Occipital lobe (tissue), 2 donors: ENCODE data around the gene SLC30A3. TPM values are rescaled to one million over a fixed set of nuclear protein-coding genes. Genes with fewer than 3 reads are reported as not detected.

Experiments
- DNase-seq: peaks from one replicate; lab custom pipeline; 2025; lab: John Stamatoyannopoulos, UW
- total RNA-seq: library from RNA; depleted of rRNA; stranded (reverse); fragments of >200 nt; gene quantifications from one replicate; pipeline ENCODE4 v1.2.3, GENCODE V29; 2014

The SLC30A3 gene
- total RNA-seq, 1 donor from 2014 or later, result 0.47 TPM

- no peak for DNase-seq
Measured at GRCh38 chr2:27261241-27261925, 1.5 kb downstream of the SLC30A3 start.

DNA sequence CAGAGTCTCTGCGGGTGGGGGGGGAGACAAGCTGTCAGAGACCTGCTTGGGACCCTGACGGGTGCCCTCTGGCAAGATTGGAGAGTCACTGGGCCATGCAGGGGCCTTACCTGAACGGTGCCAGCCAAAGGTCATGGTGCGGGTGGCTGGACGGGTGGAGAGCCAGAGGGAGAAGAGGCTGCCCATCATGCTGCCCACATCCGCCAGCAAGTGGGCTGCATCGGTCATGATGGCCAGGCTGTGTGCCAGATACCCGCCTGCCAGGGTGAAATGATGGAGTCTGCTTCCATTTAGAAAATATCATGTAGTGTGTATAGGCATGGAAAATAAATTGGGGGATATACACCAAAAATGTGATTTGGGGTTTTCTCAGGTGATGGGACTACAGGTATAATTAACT lies 4.8 kb downstream of the SLC30A3 start:
- DNase-seq, result no peak

- DNase-seq, result no peak
Measured at GRCh38 chr2:27256855-27257454, 5.9 kb downstream of the SLC30A3 start.

GRCh38 chr2:27255660-27256059 lies 7.2 kb downstream of the SLC30A3 start:
- no peak for DNase-seq

DNA sequence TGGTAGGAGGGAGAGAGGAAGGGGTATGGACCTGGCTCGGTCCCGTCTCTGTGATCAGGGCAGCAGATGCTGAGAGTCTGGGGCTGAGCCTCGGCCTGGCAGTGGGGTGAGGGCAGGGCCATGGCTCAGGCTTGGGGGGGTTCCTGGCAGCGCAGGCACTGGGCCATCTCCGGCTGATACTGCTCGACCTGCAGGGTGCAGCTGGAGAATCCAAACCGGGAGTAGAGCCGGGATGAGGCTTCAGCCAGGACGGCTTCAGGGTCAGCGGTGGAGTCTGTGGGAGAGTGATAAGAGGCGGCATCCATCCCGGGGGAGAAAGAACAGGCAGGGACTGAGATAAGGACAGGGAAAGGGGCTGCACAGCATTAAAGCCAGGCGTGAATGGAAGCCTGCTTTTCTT lies 7.7 kb downstream of the SLC30A3 start:
- DNase-seq, result no peak

- no peak for DNase-seq
Measured at GRCh38 chr2:27251766-27252165, 11.1 kb downstream of the SLC30A3 start.

DNA sequence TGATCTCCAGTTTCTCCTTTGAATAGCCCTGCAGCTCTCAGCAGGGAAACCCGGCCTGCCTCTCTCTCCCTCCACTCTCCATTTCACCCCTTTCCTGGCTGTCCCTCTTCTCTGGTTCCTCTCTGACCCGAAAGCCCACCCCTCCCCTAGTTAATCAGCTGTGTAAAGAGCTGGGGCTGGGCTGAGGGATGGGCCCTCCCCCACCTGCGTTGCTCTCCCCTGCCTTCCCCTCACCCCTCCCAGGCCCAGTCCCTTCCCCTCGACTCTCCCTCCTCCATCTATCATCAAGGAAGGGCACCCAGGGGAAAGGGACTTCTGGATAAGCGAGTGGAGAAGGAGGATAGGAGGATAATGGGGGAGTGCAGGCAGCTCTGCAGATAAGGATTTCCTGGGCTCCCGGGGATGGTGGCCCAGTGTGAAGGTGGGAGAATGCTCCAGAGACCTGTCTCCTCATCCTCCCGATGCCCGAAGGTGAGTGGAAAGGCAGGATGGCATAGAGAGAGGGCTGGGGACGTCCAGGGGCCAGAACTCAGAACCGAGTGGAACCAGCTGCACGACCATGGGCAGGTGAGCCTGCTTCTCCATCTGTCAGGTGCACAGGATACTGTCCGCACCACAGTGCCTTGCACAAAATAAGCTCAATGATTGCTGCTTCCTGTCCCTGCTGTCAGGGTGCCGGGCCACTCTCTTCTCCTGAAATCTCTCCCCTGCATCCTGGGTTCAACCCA lies 12.0 kb downstream of the SLC30A3 start:
- no peak for DNase-seq

- DNase-seq, result no peak
Measured at GRCh38 chr2:27249891-27250651, 12.8 kb downstream of the SLC30A3 start.

- no peak for DNase-seq
Measured at GRCh38 chr2:27249159-27249890, 13.5 kb downstream of the SLC30A3 start.

DNA sequence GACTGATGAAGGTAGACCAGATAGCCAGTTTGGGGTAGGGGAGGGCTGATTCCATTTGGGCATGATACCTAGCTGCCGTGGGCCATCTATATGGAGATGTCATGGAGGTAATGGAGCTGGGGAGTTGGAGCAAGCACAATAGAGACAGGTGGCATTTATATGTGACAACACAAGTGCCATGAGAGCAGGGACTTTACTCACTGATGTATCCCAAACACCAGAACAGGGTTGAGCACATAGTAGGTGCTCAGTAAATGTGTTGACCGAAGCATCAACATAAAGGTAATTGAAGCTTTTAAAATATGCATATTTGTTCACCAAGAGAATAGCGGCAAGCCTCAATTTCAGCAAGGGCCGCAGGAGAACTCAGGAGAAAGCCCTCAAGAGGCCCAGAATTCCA lies 15.0 kb downstream of the SLC30A3 start:
- DNase-seq, result no peak

DNA sequence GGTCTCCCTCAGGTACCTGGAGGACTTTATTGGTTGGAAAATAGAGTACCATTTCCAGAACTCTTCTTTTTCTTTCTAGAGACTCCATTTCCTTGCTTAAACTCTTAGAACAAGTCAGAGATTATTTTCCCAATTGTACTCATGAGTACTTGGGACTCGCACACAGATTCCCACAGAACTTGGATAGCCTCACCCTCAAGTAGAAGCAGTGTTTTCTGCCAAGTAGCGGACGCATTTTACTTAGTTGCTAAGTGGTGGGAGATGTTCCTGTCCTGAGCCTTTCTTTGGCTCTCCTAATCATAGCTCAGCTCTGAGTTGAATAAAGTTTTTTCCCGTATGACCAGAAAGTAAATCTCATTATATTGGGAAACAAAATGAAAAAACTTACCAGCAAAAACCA lies 17.2 kb downstream of the SLC30A3 start:
- no peak for DNase-seq

DNA sequence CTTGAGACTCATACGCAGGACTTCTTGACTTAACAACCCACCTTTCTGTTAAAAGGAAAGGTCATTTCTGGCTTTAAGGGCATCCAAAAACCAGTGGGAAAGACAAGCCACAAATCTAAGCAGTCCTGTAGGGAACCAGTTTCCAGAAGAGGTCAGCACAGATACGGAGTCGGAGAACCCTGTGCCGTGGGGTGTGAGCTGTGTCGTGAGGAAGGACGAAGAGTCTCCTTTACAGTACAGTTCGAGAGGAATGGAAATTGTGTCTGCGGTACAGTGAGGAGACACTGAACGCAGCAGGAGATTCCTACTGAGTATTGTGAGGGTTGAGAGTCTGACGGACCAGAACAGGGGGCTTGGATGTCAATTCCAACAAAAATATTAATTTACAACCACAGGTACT lies 17.7 kb downstream of the SLC30A3 start:
- no peak for DNase-seq

DNA sequence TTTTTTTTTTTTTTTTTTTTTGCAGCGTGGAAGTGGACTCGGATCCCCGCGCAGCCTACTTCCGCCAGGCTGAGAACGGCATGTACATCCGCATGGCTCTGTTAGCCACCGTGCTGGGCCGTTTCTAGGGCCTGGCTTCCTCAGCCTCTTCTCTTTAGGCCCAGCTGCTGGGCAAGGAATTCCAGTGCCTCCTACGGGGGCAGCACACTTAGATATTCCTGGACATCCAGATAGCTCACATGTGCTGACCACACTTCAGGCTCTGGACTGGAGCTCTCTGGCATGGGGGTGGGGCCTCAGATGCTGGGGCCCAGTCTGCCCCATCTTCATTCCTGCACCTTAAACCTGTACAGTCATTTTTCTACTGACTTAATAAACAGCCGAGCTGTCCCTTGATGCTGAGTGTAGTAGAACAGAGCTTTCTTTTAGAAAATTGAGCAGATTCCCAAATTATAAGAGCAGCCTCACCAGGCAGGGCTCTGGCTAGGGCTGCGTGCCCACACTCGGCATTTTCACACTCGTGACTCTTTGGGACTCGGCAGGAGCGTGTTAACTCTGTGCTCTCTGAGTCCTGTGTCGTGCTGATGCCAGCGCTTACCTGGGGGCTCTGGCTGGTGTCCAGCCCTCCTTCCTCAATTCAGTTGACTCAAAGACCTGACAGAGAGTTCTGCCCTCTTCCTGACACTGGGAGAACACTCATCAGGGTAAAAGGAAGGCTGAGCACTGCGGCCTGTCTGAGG lies 19.3 kb downstream of the SLC30A3 start:
- DNase-seq, result no peak

DNA sequence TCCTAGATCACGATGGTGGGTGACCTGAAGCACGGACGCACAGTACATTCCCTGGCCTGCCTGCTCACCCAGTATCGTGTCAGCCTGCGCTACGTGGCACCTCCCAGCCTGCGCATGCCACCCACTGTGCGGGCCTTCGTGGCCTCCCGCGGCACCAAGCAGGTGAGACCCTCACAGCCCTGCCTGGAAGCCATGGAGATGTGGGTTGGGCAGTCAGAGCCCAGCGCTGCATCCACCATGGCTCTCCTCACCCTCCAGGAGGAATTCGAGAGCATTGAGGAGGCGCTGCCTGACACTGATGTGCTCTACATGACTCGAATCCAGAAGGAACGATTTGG lies 20.3 kb downstream of the SLC30A3 start:
- no peak for DNase-seq

DNA sequence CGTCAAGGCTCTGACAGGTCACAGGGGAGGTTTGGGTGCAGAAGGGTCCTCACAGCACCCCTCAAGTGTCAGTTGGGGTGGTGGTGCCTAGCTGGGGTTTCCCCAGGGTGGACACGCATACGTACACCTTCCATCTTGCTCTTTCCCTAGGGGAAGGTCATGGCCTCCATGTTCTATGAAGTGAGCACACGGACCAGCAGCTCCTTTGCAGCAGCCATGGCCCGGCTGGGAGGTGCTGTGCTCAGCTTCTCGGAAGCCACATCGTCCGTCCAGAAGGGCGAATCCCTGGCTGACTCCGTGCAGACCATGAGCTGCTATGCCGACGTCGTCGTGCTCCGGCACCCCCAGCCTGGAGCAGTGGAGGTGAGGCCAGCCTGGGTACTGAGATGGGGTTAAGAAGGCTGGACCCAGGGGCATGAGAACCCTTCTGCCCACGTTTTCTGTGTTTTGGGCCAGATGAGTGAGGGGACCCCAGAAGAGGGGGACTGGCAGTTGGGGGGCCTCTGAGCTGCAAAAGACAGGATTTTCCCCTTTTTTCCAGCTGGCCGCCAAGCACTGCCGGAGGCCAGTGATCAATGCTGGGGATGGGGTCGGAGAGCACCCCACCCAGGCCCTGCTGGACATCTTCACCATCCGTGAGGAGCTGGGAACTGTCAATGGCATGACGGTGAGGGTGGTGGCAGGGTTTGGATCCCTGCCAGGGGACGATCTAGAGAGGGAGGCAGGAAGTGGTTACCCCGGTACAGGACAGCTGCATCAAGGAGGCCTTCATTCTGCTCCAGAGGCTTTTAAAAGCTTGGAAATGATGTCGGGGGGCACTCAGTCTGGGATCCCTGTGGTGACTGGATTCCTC lies 20.9 kb downstream of the SLC30A3 start:
- DNase-seq, result no peak

GRCh38 chr2:27240406-27240805 lies 22.4 kb downstream of the SLC30A3 start:
- no peak for DNase-seq

- DNase-seq, result no peak
Measured at GRCh38 chr2:27238976-27239375, 23.9 kb downstream of the SLC30A3 start.

DNA sequence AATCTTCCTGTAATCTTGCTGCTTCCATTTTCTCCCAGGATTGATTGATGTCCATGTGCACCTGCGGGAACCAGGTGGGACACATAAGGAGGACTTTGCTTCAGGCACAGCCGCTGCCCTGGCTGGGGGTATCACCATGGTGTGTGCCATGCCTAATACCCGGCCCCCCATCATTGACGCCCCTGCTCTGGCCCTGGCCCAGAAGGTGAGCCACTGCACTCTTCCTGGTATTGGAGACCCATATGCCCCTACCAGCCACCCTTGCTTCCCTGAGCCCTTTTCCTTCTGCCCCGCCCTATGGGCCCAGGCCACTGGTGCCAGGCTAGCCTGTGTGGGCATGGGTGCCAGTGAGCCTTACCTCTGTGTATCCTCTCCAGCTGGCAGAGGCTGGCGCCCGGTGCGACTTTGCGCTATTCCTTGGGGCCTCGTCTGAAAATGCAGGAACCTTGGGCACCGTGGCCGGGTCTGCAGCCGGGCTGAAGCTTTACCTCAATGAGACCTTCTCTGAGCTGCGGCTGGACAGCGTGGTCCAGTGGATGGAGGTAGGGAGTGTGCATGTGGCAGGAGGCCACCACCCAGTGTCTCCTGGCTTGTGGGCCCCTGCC lies 25.4 kb downstream of the SLC30A3 start:
- DNase-seq, result no peak

DNA sequence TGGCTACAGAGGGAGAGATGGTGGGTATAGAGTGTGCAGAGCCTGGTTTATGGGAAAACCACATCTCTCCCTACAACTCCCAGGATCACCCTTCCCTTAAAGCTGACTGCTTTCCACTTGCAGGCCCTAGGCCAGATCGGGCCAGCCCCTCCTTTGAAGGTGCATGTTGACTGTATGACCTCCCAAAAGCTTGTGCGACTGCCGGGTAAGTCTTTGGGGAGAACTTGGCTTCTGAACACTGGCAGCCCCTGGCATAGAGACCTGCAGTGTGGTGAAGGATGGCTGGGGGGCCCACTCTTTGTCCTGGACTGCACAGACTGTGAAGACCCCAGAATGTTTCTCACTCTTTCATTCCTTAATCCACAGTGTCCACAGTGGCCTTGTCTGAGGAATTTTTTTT lies 26.2 kb downstream of the SLC30A3 start:
- no peak for DNase-seq
